GM12878 (cell line): ENCODE data around the gene ANKRD11. TPM values are rescaled to one million over a fixed set of nuclear protein-coding genes. Genes with fewer than 3 reads are reported as not detected.

ENCODE experiments used
- CBX5 ChIP-seq: sonication (generic); IDR thresholded peaks from 2 replicates; pipeline ENCODE4 v1.6.1; 2016; ENCODE audit warnings: low read depth, moderate library complexity, mild to moderate bottlenecking, inconsistent platforms
- CEBPZ ChIP-seq: fragments of 150-350 bp; IDR thresholded peaks from 2 replicates; pipeline ENCODE4 v1.6.1; 2016; ENCODE audit warnings: low read depth, low read length
- CHD1 ChIP-seq: IDR thresholded peaks from 2 replicates; pipeline ENCODE4 v1.6.1; 2012; ENCODE audit warnings: low read depth, low read length, improper control_type of control experiment
- E2F8 ChIP-seq: fragments of 450-650 bp; IDR thresholded peaks from 2 replicates; pipeline ENCODE4 v1.6.1; 2018; ENCODE audit warnings: mild to moderate bottlenecking, low read depth, moderate library complexity; ENCODE audit not compliant: partially characterized antibody
- LARP7 ChIP-seq: fragments of 450-650 bp; IDR thresholded peaks from 2 replicates; pipeline ENCODE4 v1.6.1; 2017; ENCODE audit warnings: mild to moderate bottlenecking
- MAX ChIP-seq: IDR thresholded peaks from 2 replicates; pipeline ENCODE4 v1.6.1; 2012; ENCODE audit warnings: low read depth, low read length, improper control_type of control experiment
- MTA2 ChIP-seq: fragments of 450-650 bp; IDR thresholded peaks from 2 replicates; pipeline ENCODE4 v1.6.1; 2016; ENCODE audit warnings: low read depth, mild to moderate bottlenecking, moderate library complexity
- RELB ChIP-seq: fragments of 450-650 bp; IDR thresholded peaks from 2 replicates; pipeline ENCODE4 v1.6.1; 2017; ENCODE audit warnings: low read depth, mild to moderate bottlenecking, moderate library complexity
- SMARCA5 ChIP-seq: fragments of 450-650 bp; IDR thresholded peaks from 2 replicates; pipeline ENCODE4 v1.6.1; 2017; ENCODE audit warnings: mild to moderate bottlenecking
- ZNF24 ChIP-seq: fragments of 450-650 bp; IDR thresholded peaks from 2 replicates; pipeline ENCODE4 v1.6.1; 2017; ENCODE audit warnings: antibody characterized with exemption, mild to moderate bottlenecking
- polyA plus RNA-seq, 11 experiments: library from polyadenylated mRNA; depleted of rRNA in 4 of 11; unstranded in 6 of 11; stranded (reverse) in 5 of 11; fragments of >200 nt; fragmentation: Nextera tagmentation in 4 of 11; fragmentation: Illumina TruSeq in 1 of 11; extraction: Ambion mirVana in 4 of 11; extraction: Trizol in 1 of 11; gene quantifications; 1 replicate in 1 of 11; 2 replicates in 10 of 11; pipeline versions ENCODE4 v1.2.1 to v1.2.3, GENCODE V29; 2011 to 2016; ENCODE audit warnings: inconsistent platforms in 2 of 11, missing spikeins in 2 of 11, low read depth in 1 of 11
- total RNA-seq, 4 experiments: library from RNA; depleted of rRNA in 3 of 4; stranded (reverse); fragments of >200 nt in 3 of 4; fragmentation: Illumina TruSeq in 1 of 4; extraction: Trizol in 1 of 4; gene quantifications; 2 replicates each; pipeline versions ENCODE4 v1.2.1 to v1.2.3, GENCODE V29; 2013 to 2021

ANKRD11 gene
- total and polyA plus RNA-seq, 10 of the 15 experiments (the other 5 are each of a cell fraction or from before 2014, with no cell fraction given) = 5.1 to 103 (median 27.4) TPM

- TF ChIP-seq E2F8 = no peak
- no peak for TF ChIP-seq CBX5
- no peak for TF ChIP-seq RELB
- TF ChIP-seq CEBPZ = no peak
- TF ChIP-seq MAX = no peak
- TF ChIP-seq ZNF24 = no peak
- no peak for TF ChIP-seq SMARCA5
- no peak for TF ChIP-seq LARP7
- TF ChIP-seq CHD1 = no peak
- no peak for TF ChIP-seq MTA2
- TF ChIP-seq, all 136 proteins: peak for 0
Observed at GRCh38 chr16:89338863-89339262, 151.5 kb downstream of the ANKRD11 start (continued).
